ENCODE results near the gene FAM13A. TPM values are rescaled to one million over a fixed set of nuclear protein-coding genes. Genes with fewer than 3 reads are reported as not detected.

Gene FAM13A
- total and polyA plus RNA-seq, 2 donors (not counting 1 experiment from before 2014, with no cell fraction given) = 0.51 to 2.1 TPM

GRCh38 chr4:88819818-88820697, 236.9 kb downstream of the FAM13A start:
- WGBS (ENCODE audit: insufficient coverage) = no CpG with 5 or more reads among the region's 5 CpGs
- Mint-ChIP-seq H3K27me3 (no peaks in the 10 kb centered on the region), H3K9me3 (ENCODE audit: insufficient read depth) (no peaks in the 10 kb centered on the region), H3K4me1 (peaks cover 13% of the 10 kb centered on the region), H3K4me3 (no peak overlapping the region), H3K27ac (no peak overlapping the region)
- ChIA-PET POLR2A (no interaction called here), CTCF (interaction anchor here (0.9 to 7.6 kb wide), 3 partner anchors 10 to 208 kb away, joined by 3 to 148 read pairs (median 5); no protein-coding TSS in a partner anchor)
- no peak for TF ChIP-seq CTCF (IDR thresholded peaks at IDR 0.05)
- H3K27me3 ChIP-seq (replicated peaks in 1 of 4; ENCODE audit: control extremely low read depth in 1 of 4, control insufficient read depth in 3 of 4, insufficient read depth in 4 of 4, low read length in 3 of 4) = no peaks in the 10 kb centered on the region
- no peak overlapping the region for H3K27ac ChIP-seq (ENCODE audit: low read length in 2 of 2)
- DNase-seq (no peak), ATAC-seq (ENCODE audit: low read depth) (no peak)
- intact Hi-C loops (cut with micrococcal nuclease) = loop anchor here (2.0 to 5.0 kb wide), 3 partner anchors 292 to 1081 kb away; partner anchors contain the start of gene TIGD2
- H3K4me2 ChIP-seq (replicated peaks; ENCODE audit: low read depth, low read length, poor library complexity, severe bottlenecking) = no peak overlapping the region
- no peaks in the 10 kb centered on the region for H3K9me3 ChIP-seq (ENCODE audit: control extremely low read depth in 1 of 3, control insufficient read depth in 2 of 3, insufficient read depth in 1 of 3, low read length in 2 of 3)
- H3K4me1 ChIP-seq (ENCODE audit: control insufficient read depth in 2 of 2, insufficient read depth in 2 of 2, low read length in 2 of 2) = peaks cover 4 to 7% of the 10 kb centered on the region in 2 donors
- no peak overlapping the region for H3K4me3 ChIP-seq (ENCODE audit: control extremely low read depth in 1 of 5, extremely low read depth in 1 of 5, insufficient read depth in 1 of 5, low read depth in 2 of 5, low read length in 4 of 5)
- H3K79me2 ChIP-seq (ENCODE audit: control insufficient read depth, insufficient read depth, low read length) = no peaks in the 10 kb centered on the region
- no peaks in the 10 kb centered on the region for H3K36me3 ChIP-seq (replicated peaks in 1 of 2; ENCODE audit: control extremely low read depth in 1 of 2, control insufficient read depth in 1 of 2, extremely low read depth in 1 of 2, insufficient read depth in 2 of 2, low read length in 1 of 2)
- no peak overlapping the region for H3K9ac ChIP-seq (ENCODE audit: low read length)
- no peak overlapping the region for H2AFZ ChIP-seq (ENCODE audit: insufficient read depth, low read depth, low read length, poor library complexity, severe bottlenecking)
- no peaks in the 10 kb centered on the region for H4K20me1 ChIP-seq (ENCODE audit: control insufficient read depth, insufficient read depth, low read length, poor library complexity, severe bottlenecking)
